Psoas muscle (tissue), 8 donors: ENCODE data around the gene STK10. TPM values are rescaled to one million over a fixed set of nuclear protein-coding genes. Genes with fewer than 3 reads are reported as not detected.

ENCODE experiments used
- ATAC-seq, 4 donors: fragments of 200-7000 bp; cut with Tn5 transposase; one replicate each; pipeline ENCODE4 v1.9.1; 2020; ENCODE audit warnings: moderate library complexity in 3 of 4, mild to moderate bottlenecking in 2 of 4
- DNase-seq, 2 donors: peaks; one replicate each; pipeline ENCODE4 v3.0.0-alpha.2; 2020
- H3K27ac ChIP-seq: fragments of 200-600 bp; one replicate; pipeline ENCODE4 v1.8.0; 2022
- H3K27me3 ChIP-seq, 3 donors: fragments of 200-600 bp in 1 of 3; one replicate each; pipeline versions ENCODE4 v1.6.1 to v1.8.0; 2013 to 2022; ENCODE audit warnings: low read length in 2 of 3, mild to moderate bottlenecking in 2 of 3, moderate library complexity in 1 of 3; ENCODE audit not compliant: insufficient read depth in 3 of 3
- H3K36me3 ChIP-seq, 2 donors: fragments of 200-600 bp in 1 of 2; one replicate each; pipeline versions ENCODE4 v1.6.1 to v1.8.0; 2013 to 2022; ENCODE audit warnings: low read depth in 1 of 2, mild to moderate bottlenecking in 1 of 2, moderate library complexity in 1 of 2; ENCODE audit not compliant: insufficient read depth in 1 of 2
- H3K4me1 ChIP-seq: fragments of 200-600 bp; one replicate; pipeline ENCODE4 v1.8.0; 2022
- H3K4me3 ChIP-seq: fragments of 200-600 bp; one replicate; pipeline ENCODE4 v1.8.0; 2022; ENCODE audit warnings: mild to moderate bottlenecking
- H3K9me3 ChIP-seq: fragments of 200-600 bp; one replicate; pipeline ENCODE4 v1.8.0; 2022
- CTCF ChIP-seq: fragments of 200-600 bp; IDR thresholded peaks from one replicate; pipeline ENCODE4 v1.8.0; 2022; ENCODE audit warnings: antibody characterized with exemption
- WGBS, 3 donors: extraction: QIAGEN DNeasy Blood & Tissue Kit; methylation state at CpG; one replicate each; pipeline versions ENCODE4 v1.1.6 to v1.1.7; 2013; 5-methylcytosine and 5-hydroxymethylcytosine counted together
- intact Hi-C, 2 donors: fragments of 100-400 bp; cut with DNase I; formaldehyde crosslinking; loops; one replicate each; pipeline versions ENCODE4 v1.11.0 to v1.14.2; 2022
- polyA plus RNA-seq, 3 donors: library from polyadenylated mRNA; stranded (reverse); fragments of 200-250 nt; gene quantifications; one replicate each; pipeline ENCODE4 v1.2.3, GENCODE V29; 2013
- total RNA-seq, 4 donors: library from RNA; stranded (reverse); fragmentation: NEBNext Ultra II Directional in 2 of 4; extraction: Animal tissue kit (Norgen Biotek cat#: 25700) in 2 of 4; gene quantifications; one replicate each; pipeline versions ENCODE4 v1.2.1 to v1.2.4, GENCODE V29; 2021 to 2023
- donor health status: healthy with polysubstance abuse.
- donor health status: DM: no; HTN: no; CAD: no; lungs with moderate emphysema.
- donor health status: Bipolar disorder and iron deficiency.
- donor health status: healthy.
- donor health status: DM: yes; HTN: yes; CAD: no.
- donor health status: DM: no; HTN: no; CAD: no.
- donor health status: DM: no; HTN: no; CAD: no.
- donor health status: DM: yes; HTN: yes; CAD: no.

The STK10 gene
- total and polyA plus RNA-seq, 7 donors = 1.9 to 8.6 (median 6.2) TPM

- intact Hi-C loops = no loop called here
- no peak for ATAC-seq
Measured at GRCh38 chr5:172091956-172092732, 95.9 kb downstream of the STK10 start.

GRCh38 chr5:172090976-172091547 is 97.0 kb downstream of the STK10 start:
- Histone ChIP-seq H3K4me1 (no peaks in the 10 kb centered on the region), H3K27ac (no peak overlapping the region), H3K36me3 (peaks cover 0 to 7% of the 10 kb centered on the region in 2 donors), H3K9me3 (no peaks in the 10 kb centered on the region), H3K4me3 (no peak overlapping the region), H3K27me3 (no peaks in the 10 kb centered on the region)
- DNase-seq (no peak), ATAC-seq (no peak)
- TF ChIP-seq CTCF = no peak
- WGBS, 3 donors = 82 to 88% (median 84%) methylated on average over 10 of the region's 10 CpGs
- intact Hi-C loops = no loop called here

More at GRCh38 chr5:172091956-172092732, 95.9 kb downstream of the STK10 start:
- Histone ChIP-seq H3K4me3 (no peak overlapping the region), H3K27me3 (no peaks in the 10 kb centered on the region), H3K27ac (no peak overlapping the region), H3K9me3 (no peaks in the 10 kb centered on the region), H3K4me1 (no peaks in the 10 kb centered on the region), H3K36me3 (peaks cover 0 to 7% of the 10 kb centered on the region in 2 donors)
- WGBS, 3 donors = 90 to 94% (median 93%) methylated on average over 17 of the region's 17 CpGs
- no peak for DNase-seq
- no peak for TF ChIP-seq CTCF

GRCh38 chr5:172089298-172090117 is 98.5 kb downstream of the STK10 start:
- 90 to 96% (median 95%) methylated on average over 7 of the region's 7 CpGs for WGBS, 3 donors
- no peak for DNase-seq
- Histone ChIP-seq H3K36me3 (peaks cover 0 to 5% of the 10 kb centered on the region in 2 donors), H3K9me3 (no peaks in the 10 kb centered on the region), H3K27ac (no peak overlapping the region), H3K27me3 (no peaks in the 10 kb centered on the region), H3K4me3 (no peak overlapping the region), H3K4me1 (no peaks in the 10 kb centered on the region)
- no peak for TF ChIP-seq CTCF
- intact Hi-C loops = no loop called here
- no peak for ATAC-seq

- H3K36me3 ChIP-seq = peaks cover 0 to 5% of the 10 kb centered on the region in 2 donors
- intact Hi-C loops = no loop called here
- H3K4me1 ChIP-seq = no peaks in the 10 kb centered on the region
- no peak overlapping the region for H3K27ac ChIP-seq
- no peaks in the 10 kb centered on the region for H3K9me3 ChIP-seq
- H3K4me3 ChIP-seq = no peak overlapping the region
- WGBS, 3 donors = 94 to 100% (median 95%) methylated on average over 2 of the region's 2 CpGs
- H3K27me3 ChIP-seq = no peaks in the 10 kb centered on the region
- no peak for ATAC-seq
- TF ChIP-seq CTCF = no peak
- no peak for DNase-seq
Measured at GRCh38 chr5:172088801-172089200, 99.2 kb downstream of the STK10 start.
